ENCODE measurements around the gene VASN.

- TF ChIP-seq CTCF (IDR thresholded peaks at IDR 0.05) (peak; percentile 31 to 67 (median 52)), POLR2A (IDR thresholded peaks at IDR 0.05) (no peak)
Measured at GRCh38 chr16:4404247-4404966, 32.8 kb downstream of the VASN start.
